Stomach (tissue), 9 donors: ENCODE data around the gene LMAN1L. TPM values are rescaled to one million over a fixed set of nuclear protein-coding genes. Genes with fewer than 3 reads are reported as not detected.

Source experiments
- DNase-seq, 2 donors: peaks; one replicate each; pipeline versions ENCODE4 v3.0.0 to v3.0.0-alpha.2; 2013 to 2019
- H3K27ac ChIP-seq, 5 donors: fragments of 200-600 bp in 4 of 5; sonication (generic) in 4 of 5; one replicate each; pipeline ENCODE4 v1.5.1; 2013 to 2019; ENCODE audit warnings: mild to moderate bottlenecking in 1 of 5, moderate library complexity in 1 of 5
- H3K27me3 ChIP-seq, 3 donors: fragments of 200-600 bp; sonication (generic); one replicate each; pipeline ENCODE4 v1.5.1; 2017 to 2019; ENCODE audit warnings: mixed run types in 1 of 3
- H3K36me3 ChIP-seq, 4 donors: fragments of 200-600 bp; sonication (generic); 1 replicate in 3 of 4; 2 replicates in 1 of 4; pipeline ENCODE4 v1.5.1; 2016 to 2019
- H3K4me1 ChIP-seq, 4 donors: fragments of 200-600 bp; sonication (generic); one replicate each; pipeline ENCODE4 v1.5.1; 2016 to 2019
- H3K4me3 ChIP-seq, 4 donors: fragments of 200-600 bp; sonication (generic) in 3 of 4; one replicate each; pipeline ENCODE4 v1.5.1; 2016 to 2019; ENCODE audit warnings: mild to moderate bottlenecking in 1 of 4
- H3K9me3 ChIP-seq, 4 donors: fragments of 200-600 bp; sonication (generic); one replicate each; pipeline ENCODE4 v1.5.1; 2016 to 2019
- EP300 ChIP-seq: sonication (generic); formaldehyde crosslinking; IDR thresholded peaks from one replicate; pipeline ENCODE4 v1.6.1; 2017; ENCODE audit warnings: antibody characterized with exemption
- POLR2A ChIP-seq, 4 donors: fragments of 450-650 bp; IDR thresholded peaks; one replicate each; pipeline ENCODE4 v1.6.1; 2016; ENCODE audit warnings: antibody characterized with exemption in 4 of 4, control low read depth in 2 of 4, mild to moderate bottlenecking in 1 of 4, moderate library complexity in 1 of 4
- POLR2AphosphoS5 ChIP-seq, 3 donors: sonication (generic); formaldehyde crosslinking; IDR thresholded peaks; one replicate each; pipeline ENCODE4 v1.6.1; 2016; ENCODE audit warnings: antibody characterized with exemption in 3 of 3
- WGBS, 5 donors: extraction: QIAGEN DNeasy Blood & Tissue Kit in 3 of 5; methylation state at CpG; one replicate each; pipeline versions ENCODE4 v1.1.5 to v1.1.7; 2013 to 2018; 5-methylcytosine and 5-hydroxymethylcytosine counted together
- intact Hi-C: fragments of 100-400 bp; cut with DNase I; formaldehyde crosslinking; loops from one replicate; pipeline ENCODE4 v1.15.1; 2023; ENCODE audit warnings: low total_unique reads
- polyA plus RNA-seq, 3 donors: library from polyadenylated mRNA; stranded (reverse); fragments of 200-250 nt; gene quantifications; one replicate each; pipeline ENCODE4 v1.2.3, GENCODE V29; 2013
- total RNA-seq, 5 donors: library from RNA; depleted of rRNA; stranded (reverse); fragments of >200 nt; gene quantifications; one replicate each; pipeline versions ENCODE4 v1.1.0 to v1.2.3, GENCODE V29; 2014 to 2016
- TF ChIP-seq, protein P1 (sequence below), 7 experiments: fragments of 450-650 bp in 4 of 7; fragments of 200-600 bp in 3 of 7; sonication (generic) in 3 of 7; IDR thresholded peaks; one replicate each; pipeline ENCODE4 v1.5.1; 2016 to 2019; ENCODE audit warnings: antibody characterized with exemption in 7 of 7, control low read depth in 2 of 7, mild to moderate bottlenecking in 1 of 7
- donor health status: healthy with polysubstance abuse.
- donor health status: Bipolar disorder and iron deficiency.
- donor health status: healthy.

LMAN1L gene
- total and polyA plus RNA-seq, 8 donors, result 5.9 to 83.5 TPM; not detected in 6

DNA sequence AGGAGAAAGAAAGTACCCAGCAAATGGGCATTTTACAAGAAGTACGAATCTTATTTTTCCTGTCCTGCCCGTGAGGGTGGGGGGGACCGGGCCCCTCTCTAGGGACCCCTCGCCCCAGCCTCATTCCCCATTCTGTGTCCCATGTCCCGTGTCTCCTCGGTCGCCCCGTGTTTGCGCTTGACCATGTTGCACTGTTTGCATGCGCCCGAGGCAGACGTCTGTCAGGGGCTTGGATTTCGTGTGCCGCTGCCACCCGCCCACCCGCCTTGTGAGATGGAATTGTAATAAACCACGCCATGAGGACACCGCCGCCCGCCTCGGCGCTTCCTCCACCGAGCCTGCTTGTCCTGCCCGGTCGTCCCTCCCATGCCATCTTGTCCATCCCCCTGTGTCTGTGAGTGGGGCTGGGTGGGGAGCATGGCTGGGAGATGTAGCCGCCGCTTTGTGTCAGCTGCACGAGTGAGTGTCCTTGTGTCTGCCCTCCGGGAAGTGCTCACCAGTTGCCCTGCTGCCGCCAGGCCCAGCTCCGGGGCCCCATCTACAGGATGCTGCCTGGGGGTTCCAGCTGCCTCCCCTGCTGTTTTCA lies 9.7 kb upstream of the LMAN1L start:
- Histone ChIP-seq H3K36me3 (peaks cover 37 to 73% (median 64%) of the 10 kb centered on the region in 4 donors), H3K4me3 (no peak overlapping the region), H3K27me3 (no peaks in the 10 kb centered on the region), H3K9me3 (no peaks in the 10 kb centered on the region), H3K27ac (no peak overlapping the region), H3K4me1 (peaks cover 12 to 31% (median 29%) of the 10 kb centered on the region in 4 donors)
- TF ChIP-seq, protein P1, sequence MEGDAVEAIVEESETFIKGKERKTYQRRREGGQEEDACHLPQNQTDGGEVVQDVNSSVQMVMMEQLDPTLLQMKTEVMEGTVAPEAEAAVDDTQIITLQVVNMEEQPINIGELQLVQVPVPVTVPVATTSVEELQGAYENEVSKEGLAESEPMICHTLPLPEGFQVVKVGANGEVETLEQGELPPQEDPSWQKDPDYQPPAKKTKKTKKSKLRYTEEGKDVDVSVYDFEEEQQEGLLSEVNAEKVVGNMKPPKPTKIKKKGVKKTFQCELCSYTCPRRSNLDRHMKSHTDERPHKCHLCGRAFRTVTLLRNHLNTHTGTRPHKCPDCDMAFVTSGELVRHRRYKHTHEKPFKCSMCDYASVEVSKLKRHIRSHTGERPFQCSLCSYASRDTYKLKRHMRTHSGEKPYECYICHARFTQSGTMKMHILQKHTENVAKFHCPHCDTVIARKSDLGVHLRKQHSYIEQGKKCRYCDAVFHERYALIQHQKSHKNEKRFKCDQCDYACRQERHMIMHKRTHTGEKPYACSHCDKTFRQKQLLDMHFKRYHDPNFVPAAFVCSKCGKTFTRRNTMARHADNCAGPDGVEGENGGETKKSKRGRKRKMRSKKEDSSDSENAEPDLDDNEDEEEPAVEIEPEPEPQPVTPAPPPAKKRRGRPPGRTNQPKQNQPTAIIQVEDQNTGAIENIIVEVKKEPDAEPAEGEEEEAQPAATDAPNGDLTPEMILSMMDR (IDR thresholded peaks at IDR 0.05), result no peak
- TF ChIP-seq POLR2A (IDR thresholded peaks at IDR 0.05) (no peak), EP300 (no peak)
- WGBS, 5 donors, result 89 to 93% (median 91%) methylated on average over 28 to 31 of the region's 31 CpGs
- no peak for DNase-seq
- intact Hi-C loops, result no loop called here

DNA sequence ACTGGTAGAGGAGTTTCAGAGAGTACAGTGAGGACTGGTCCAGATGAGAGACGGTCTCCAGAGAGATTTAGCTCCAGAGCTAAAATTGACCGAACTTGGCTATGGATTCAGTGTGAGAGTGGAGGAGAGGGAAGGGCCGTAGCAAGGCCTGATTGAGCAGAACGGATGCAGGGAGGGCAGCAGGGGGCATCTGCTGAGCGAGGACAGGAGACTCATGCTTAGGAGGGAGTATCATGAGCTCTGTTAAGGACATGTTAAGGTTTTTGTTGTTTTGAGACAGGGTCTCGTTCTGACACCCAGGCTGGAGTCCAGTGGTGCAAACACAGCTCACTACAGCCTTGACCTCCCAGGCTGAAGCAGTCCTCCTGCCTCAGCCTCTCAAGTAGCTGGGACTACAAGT lies 7.7 kb upstream of the LMAN1L start:
- no peak for DNase-seq
- no peak for TF ChIP-seq POLR2AphosphoS5 (IDR thresholded peaks at IDR 0.05)
- TF ChIP-seq POLR2A (IDR thresholded peaks at IDR 0.05), result no peak
- no peak overlapping the region for H3K4me3 ChIP-seq
- peaks cover 32 to 53% (median 46%) of the 10 kb centered on the region in 4 donors for H3K36me3 ChIP-seq
- H3K4me1 ChIP-seq, result peaks cover 2 to 18% (median 11%) of the 10 kb centered on the region in 4 donors
- intact Hi-C loops, result no loop called here
- no peaks in the 10 kb centered on the region for H3K27me3 ChIP-seq
- H3K27ac ChIP-seq, result no peak overlapping the region
- H3K9me3 ChIP-seq, result no peaks in the 10 kb centered on the region
- WGBS, 5 donors, result 71 to 81% (median 75%) methylated on average over 6 of the region's 6 CpGs

DNA sequence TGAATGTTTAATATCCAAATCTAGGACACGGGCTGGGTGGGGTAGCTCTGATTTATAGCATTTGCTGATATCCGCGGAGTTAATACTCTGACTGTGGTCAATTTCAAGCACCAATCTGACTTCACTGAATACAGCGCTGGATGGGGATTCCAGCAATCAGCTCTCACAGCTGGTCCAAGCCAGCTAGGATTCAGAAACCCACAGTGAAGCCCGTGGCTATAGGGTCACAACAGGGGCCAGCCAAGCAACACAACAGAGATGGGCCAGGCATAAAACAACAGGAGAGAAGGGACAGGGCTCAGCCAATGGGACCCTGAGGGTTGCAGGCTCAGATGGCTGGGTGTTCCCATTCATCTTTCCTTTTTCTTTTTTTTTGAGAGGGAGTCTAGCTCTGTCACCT lies 5.4 kb upstream of the LMAN1L start:
- intact Hi-C loops, result no loop called here
- 54 to 72% (median 60%) methylated on average over 5 of the region's 5 CpGs for WGBS, 5 donors
- no peak overlapping the region for H3K4me3 ChIP-seq
- DNase-seq, result no peak
- peaks cover 13 to 29% (median 24%) of the 10 kb centered on the region in 4 donors for H3K36me3 ChIP-seq
- peaks cover 0 to 8% (median 2%) of the 10 kb centered on the region in 4 donors for H3K4me1 ChIP-seq
- H3K27ac ChIP-seq, result no peak overlapping the region
- TF ChIP-seq POLR2A (IDR thresholded peaks at IDR 0.05) (no peak), POLR2AphosphoS5 (IDR thresholded peaks at IDR 0.05) (no peak), EP300 (no peak)
- TF ChIP-seq, protein P1 (IDR thresholded peaks at IDR 0.05), result no peak
- no peaks in the 10 kb centered on the region for H3K9me3 ChIP-seq
- H3K27me3 ChIP-seq, result no peaks in the 10 kb centered on the region

DNA sequence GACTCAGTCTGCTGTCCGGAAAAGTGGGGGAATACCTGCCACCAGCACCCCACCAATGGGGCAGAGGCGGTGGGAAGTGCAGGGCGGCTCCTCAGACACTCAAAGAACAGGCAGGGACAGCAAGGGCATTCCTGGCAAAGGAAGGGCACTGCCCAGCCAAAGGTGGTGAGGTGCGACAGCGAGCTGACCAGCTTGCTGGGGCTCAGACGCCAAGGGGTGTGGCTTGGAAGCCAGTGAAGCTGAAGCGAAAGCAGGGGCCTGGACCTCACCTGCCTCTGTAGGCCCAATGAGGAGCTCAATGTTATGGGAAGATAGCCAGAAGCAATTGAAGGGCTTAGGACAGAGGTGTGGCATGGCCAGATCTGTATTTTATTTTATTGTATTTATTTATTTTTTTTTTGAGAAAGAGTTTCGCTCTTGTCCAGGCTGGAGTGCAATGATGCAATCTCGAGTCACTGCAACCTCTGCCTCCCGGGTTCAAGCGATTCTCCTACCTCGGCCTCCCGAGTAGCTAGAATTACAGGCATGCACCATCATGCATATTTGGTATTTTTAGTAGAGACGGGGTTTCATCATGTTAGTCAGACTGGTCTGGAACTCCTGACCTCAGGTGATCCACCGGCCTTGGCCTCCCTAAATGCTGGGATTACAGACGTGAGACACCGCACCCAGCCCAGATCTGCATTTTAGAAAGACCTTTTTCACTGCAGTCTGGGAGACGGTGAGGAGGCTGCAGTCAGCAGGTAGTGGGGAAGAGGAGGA lies 4.4 kb upstream of the LMAN1L start:
- peak in 1 of 2 donors; percentile 66 for DNase-seq
- intact Hi-C loops, result no loop called here
- no peak overlapping the region for H3K27ac ChIP-seq
- no peaks in the 10 kb centered on the region for H3K27me3 ChIP-seq
- 66 to 76% (median 71%) methylated on average over 18 of the region's 18 CpGs for WGBS, 5 donors
- H3K9me3 ChIP-seq, result no peaks in the 10 kb centered on the region
- H3K4me1 ChIP-seq, result peaks cover 0 to 8% (median 2%) of the 10 kb centered on the region in 4 donors
- H3K4me3 ChIP-seq, result no peak overlapping the region
- TF ChIP-seq, protein P1 (IDR thresholded peaks at IDR 0.05), result no peak
- TF ChIP-seq POLR2AphosphoS5 (IDR thresholded peaks at IDR 0.05) (no peak), POLR2A (IDR thresholded peaks at IDR 0.05) (no peak), EP300 (no peak)
- peaks cover 3 to 20% (median 14%) of the 10 kb centered on the region in 4 donors for H3K36me3 ChIP-seq

GRCh38 chr15:74808840-74809229 lies 3.8 kb upstream of the LMAN1L start:
- no peak for TF ChIP-seq POLR2A (IDR thresholded peaks at IDR 0.05)
- TF ChIP-seq, protein P1 (IDR thresholded peaks at IDR 0.05), result no peak
- TF ChIP-seq EP300, result no peak
- no peak for TF ChIP-seq POLR2AphosphoS5 (IDR thresholded peaks at IDR 0.05)
- peaks cover 0 to 8% (median 4%) of the 10 kb centered on the region in 4 donors for H3K4me1 ChIP-seq
- no peak overlapping the region for H3K27ac ChIP-seq
- intact Hi-C loops, result no loop called here
- H3K36me3 ChIP-seq, result peaks cover 0 to 14% (median 9%) of the 10 kb centered on the region in 4 donors
- H3K9me3 ChIP-seq, result no peaks in the 10 kb centered on the region
- no peaks in the 10 kb centered on the region for H3K27me3 ChIP-seq
- WGBS, 5 donors, result 58 to 78% (median 70%) methylated on average over 4 of the region's 4 CpGs
- DNase-seq, result no peak
- no peak overlapping the region for H3K4me3 ChIP-seq
